Measurements from ENCODE around the gene SPOCD1. TPM values are rescaled to one million over a fixed set of nuclear protein-coding genes. Genes with fewer than 3 reads are reported as not detected.

The SPOCD1 gene
- polyA plus RNA-seq, 2 of the 4 experiments (the other 2 are of a cell fraction): 0.98 to 4.8 TPM

DNA sequence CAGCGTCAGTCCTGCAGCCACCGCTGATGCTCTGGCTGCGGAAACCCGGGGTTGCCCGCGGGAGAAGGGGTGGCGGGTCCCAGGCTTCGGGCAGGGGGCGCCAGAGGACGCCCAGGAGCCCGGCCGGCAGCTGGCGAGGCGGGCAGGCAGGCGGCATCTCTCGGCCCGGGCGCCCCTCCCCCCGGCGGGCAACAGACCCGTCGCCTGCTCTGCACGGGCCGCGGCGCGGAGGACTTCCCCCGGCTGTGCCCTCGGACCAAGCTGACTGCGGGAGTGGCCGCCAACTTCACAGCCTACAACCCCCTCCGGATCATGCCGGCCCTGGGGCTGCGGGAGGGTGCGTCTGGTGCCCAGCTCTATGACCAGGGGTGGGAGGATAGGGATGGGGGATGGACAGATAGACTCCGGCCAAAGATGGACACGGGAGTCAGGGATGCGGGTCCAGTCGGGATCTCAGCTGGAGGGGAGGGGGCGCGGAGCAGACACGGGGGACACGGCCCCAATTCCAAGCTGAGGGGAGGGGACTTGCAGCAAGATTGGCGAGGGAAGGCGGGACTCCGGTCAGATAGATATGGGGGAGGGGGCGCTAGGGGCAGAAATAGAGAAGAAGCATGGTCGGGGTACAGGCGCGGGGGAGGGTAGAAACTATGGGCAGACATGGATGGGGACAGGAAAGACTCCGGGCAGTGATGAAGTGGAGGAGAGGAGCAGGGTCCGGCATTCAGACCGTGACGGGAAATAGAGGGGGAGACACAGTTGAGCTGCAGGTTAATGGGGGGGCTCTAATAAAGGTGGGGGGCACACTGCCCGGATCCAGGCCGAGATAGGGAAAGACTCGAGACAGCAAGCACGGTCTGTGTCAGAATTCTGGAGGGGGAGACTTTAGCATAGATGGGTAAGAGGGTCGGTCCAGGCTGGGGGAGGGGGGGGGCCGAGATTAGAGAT, 52.8 kb downstream of the SPOCD1 start (continued):
- no peak for TF ChIP-seq CHD4 (IDR thresholded peaks at IDR 0.05; ENCODE audit: borderline replicate concordance)
- TF ChIP-seq, protein P1, sequence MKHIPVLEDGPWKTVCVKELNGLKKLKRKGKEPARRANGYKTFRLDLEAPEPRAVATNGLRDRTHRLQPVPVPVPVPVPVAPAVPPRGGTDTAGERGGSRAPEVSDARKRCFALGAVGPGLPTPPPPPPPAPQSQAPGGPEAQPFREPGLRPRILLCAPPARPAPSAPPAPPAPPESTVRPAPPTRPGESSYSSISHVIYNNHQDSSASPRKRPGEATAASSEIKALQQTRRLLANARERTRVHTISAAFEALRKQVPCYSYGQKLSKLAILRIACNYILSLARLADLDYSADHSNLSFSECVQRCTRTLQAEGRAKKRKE (CRISPR knock-in tag; IDR thresholded peaks at IDR 0.05; ENCODE audit: low read depth): no peak
- TF ChIP-seq SMC3 (IDR thresholded peaks at IDR 0.05): peak; percentile 61
- no peak for TF ChIP-seq HOXB5 (CRISPR knock-in tag; IDR thresholded peaks at IDR 0.05)

DNA sequence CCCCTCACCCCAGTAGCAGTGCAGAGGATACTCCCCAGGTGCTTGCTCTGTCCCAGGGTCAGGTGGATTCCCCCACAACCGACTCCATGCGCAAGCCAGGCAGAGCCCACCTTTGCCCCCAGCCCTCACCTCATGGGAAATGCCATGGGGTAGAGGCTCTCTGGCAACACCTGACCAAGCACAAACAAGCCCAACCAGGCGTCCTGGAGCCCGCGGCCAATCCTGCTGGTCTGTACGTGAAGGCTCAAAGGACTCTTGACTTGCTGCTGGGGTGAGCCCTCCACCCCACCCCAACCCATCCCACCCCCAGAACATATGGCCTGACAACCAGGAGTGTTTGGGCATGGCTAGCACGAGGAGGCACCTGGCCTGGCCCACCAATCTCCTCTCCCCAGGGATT, 53.5 kb downstream of the SPOCD1 start:
- no peak for FAIRE-seq
- POLR2A ChIA-PET: interaction anchor here (1.2 kb wide), 1 partner anchor 17 kb away, joined by 3 read pairs; no protein-coding TSS in a partner anchor
- Histone ChIP-seq H3K9me3 (no peaks in the 10 kb centered on the region), H3K4me2 (peak overlapping the region; percentile 99), H3K27ac (peak overlapping the region in 1 of 2 experiments; percentile 98; a peak in 3 of 6 replicates), H3K4me3 (peak overlapping the region; percentile 67; the same call in 2 of the 3 replicates), H3K4me1 (peaks cover 40% of the 10 kb centered on the region)
- TF ChIP-seq HDAC2 (IDR thresholded peaks at IDR 0.05) (no peak), GATA3 (IDR thresholded peaks at IDR 0.05; ENCODE audit: borderline replicate concordance) (no peak), CHD4 (IDR thresholded peaks at IDR 0.05; ENCODE audit: borderline replicate concordance) (no peak), NR3C1 (IDR thresholded peaks at IDR 0.05) (no peak)
- TF ChIP-seq, protein P2, sequence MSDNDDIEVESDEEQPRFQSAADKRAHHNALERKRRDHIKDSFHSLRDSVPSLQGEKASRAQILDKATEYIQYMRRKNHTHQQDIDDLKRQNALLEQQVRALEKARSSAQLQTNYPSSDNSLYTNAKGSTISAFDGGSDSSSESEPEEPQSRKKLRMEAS (IDR thresholded peaks at IDR 0.05): no peak
- ATAC-seq: peak in 1 of 2 experiments; percentile 1; a peak in 2 of 6 replicates
- WGBS (ENCODE audit: missing lambda C conversion rate): 92% methylated on average over 2 of the region's 7 CpGs
- CTCF ChIA-PET: interaction anchor here (0.9 to 14.7 kb wide), 11 partner anchors 11 to 202 kb away, joined by 3 to 242 read pairs (median 5); no protein-coding TSS in a partner anchor
- no peak for DNase-seq (ENCODE audit: low read depth in 1 of 2, low spot score in 1 of 2)

DNA sequence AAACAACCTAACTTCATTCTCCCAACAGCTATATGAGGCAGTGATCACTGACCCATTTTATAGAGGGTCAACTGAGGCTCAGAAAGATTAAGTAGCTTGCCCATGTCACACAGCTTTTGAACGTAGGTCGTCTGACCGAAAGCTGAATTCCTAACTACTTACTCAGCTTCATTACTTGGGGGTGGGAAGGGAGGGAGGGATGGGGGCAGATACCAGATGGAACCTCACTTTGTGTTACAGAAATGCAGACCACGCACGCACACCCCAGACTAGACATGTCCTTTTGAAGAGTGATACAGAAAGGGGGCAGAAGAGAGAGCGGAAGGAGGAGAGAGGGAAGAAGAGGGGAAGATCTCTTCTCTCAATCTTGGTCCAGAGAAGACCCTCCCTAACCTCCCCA, 53.9 kb downstream of the SPOCD1 start:
- H3K4me1 ChIP-seq: peaks cover 40% of the 10 kb centered on the region
- TF ChIP-seq MAFK (IDR thresholded peaks at IDR 0.05; ENCODE audit: partially characterized antibody) (no peak), BHLHE40 (IDR thresholded peaks at IDR 0.05; ENCODE audit: low read depth, low read length) (no peak), RARB (CRISPR knock-in tag; IDR thresholded peaks at IDR 0.05) (no peak), MYC (IDR thresholded peaks at IDR 0.05; ENCODE audit: borderline replicate concordance, low read length) (no peak), RAD21 (conservative IDR thresholded peaks at IDR 0.05 in 1 of 2, IDR thresholded peaks at IDR 0.05 in 1 of 2) (no peak), EP300 (IDR thresholded peaks at IDR 0.05) (no peak), FOXS1 (CRISPR knock-in tag; IDR thresholded peaks at IDR 0.05) (no peak), TP53 (CRISPR knock-in tag; IDR thresholded peaks at IDR 0.05) (no peak)
- TF ChIP-seq, protein P3, sequence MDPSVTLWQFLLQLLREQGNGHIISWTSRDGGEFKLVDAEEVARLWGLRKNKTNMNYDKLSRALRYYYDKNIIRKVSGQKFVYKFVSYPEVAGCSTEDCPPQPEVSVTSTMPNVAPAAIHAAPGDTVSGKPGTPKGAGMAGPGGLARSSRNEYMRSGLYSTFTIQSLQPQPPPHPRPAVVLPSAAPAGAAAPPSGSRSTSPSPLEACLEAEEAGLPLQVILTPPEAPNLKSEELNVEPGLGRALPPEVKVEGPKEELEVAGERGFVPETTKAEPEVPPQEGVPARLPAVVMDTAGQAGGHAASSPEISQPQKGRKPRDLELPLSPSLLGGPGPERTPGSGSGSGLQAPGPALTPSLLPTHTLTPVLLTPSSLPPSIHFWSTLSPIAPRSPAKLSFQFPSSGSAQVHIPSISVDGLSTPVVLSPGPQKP (IDR thresholded peaks at IDR 0.05; ENCODE audit: low read depth, low read length): no peak
- TF ChIP-seq, protein P4, sequence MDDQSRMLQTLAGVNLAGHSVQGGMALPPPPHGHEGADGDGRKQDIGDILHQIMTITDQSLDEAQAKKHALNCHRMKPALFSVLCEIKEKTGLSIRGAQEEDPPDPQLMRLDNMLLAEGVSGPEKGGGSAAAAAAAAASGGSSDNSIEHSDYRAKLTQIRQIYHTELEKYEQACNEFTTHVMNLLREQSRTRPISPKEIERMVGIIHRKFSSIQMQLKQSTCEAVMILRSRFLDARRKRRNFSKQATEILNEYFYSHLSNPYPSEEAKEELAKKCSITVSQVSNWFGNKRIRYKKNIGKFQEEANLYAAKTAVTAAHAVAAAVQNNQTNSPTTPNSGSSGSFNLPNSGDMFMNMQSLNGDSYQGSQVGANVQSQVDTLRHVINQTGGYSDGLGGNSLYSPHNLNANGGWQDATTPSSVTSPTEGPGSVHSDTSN (IDR thresholded peaks at IDR 0.05): no peak
- TF ChIP-seq, protein P5, sequence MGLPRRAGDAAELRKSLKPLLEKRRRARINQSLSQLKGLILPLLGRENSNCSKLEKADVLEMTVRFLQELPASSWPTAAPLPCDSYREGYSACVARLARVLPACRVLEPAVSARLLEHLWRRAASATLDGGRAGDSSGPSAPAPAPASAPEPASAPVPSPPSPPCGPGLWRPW (IDR thresholded peaks at IDR 0.05): no peak
- 44% methylated on average over 6 of the region's 6 CpGs for WGBS (ENCODE audit: missing lambda C conversion rate)
- no peak overlapping the region for H3K4me3 ChIP-seq
- no peak for ATAC-seq
- peak overlapping the region; percentile 99 for H3K4me2 ChIP-seq
- peak overlapping the region in 1 of 2 experiments; percentile 98; a peak in 4 of 6 replicates for H3K27ac ChIP-seq
- no peaks in the 10 kb centered on the region for H3K9me3 ChIP-seq
- POLR2A ChIA-PET: interaction anchor here (1.2 kb wide), 1 partner anchor 16 kb away, joined by 3 read pairs; no protein-coding TSS in a partner anchor
- DNase-seq (ENCODE audit: low read depth in 1 of 2, low spot score in 1 of 2): no peak
- no peak for FAIRE-seq
- CTCF ChIA-PET: interaction anchor here (0.9 to 14.7 kb wide), 6 partner anchors 16 to 97 kb away, joined by 3 to 242 read pairs (median 5); no protein-coding TSS in a partner anchor
